ENCODE results near the gene MYO18A.

- TF ChIP-seq EZH2 (IDR thresholded peaks at IDR 0.05; ENCODE audit: borderline replicate concordance): no peak
- no peak for TF ChIP-seq CTCF (IDR thresholded peaks at IDR 0.05; ENCODE audit: poor library complexity)
Observed at GRCh38 chr17:29115435-29115834, 64.8 kb downstream of the MYO18A start.
